HCT116 (cell line): ENCODE data around the gene DZIP1L. TPM values are rescaled to one million over a fixed set of nuclear protein-coding genes. Genes with fewer than 3 reads are reported as not detected.
"Not testable (repeated sequence)": the region's sequence is repeated elsewhere in the genome, so short reads cannot be mapped to it uniquely, and the experiment has no call there.

ENCODE experiments used
- ATAC-seq: fragments of 200-7000 bp; cut with Tn5 transposase; 2 replicates; pipeline ENCODE4 v1.9.1; 2020; ENCODE audit warnings: mild to moderate bottlenecking, moderate library complexity
- BruUV-seq: library from RNA; stranded (reverse); fragments of 400-500 nt; replicated peaks from 2 replicates; lab custom pipeline; 2021; lab: Mats Ljungman, UMichigan
- CTCF ChIA-PET: fragments of 300-600 bp; sonication (Branson Sonifier 250); formaldehyde crosslinking; loops from one replicate; lab custom pipeline; 2021; ENCODE audit warnings: antibody characterized with exemption; lab: Charles Lee
- POLR2A ChIA-PET: fragments of 300-600, 350-600 bp; sonication (Branson Sonifier 250); formaldehyde crosslinking; loops from one replicate; lab custom pipeline; 2021; ENCODE audit warnings: antibody characterized with exemption; lab: Charles Lee
- RAD21 ChIA-PET, 2 experiments: fragments of 300-600 bp; sonication (Branson Sonifier 250); formaldehyde crosslinking; loops; one replicate each; lab custom pipeline; 2023; ENCODE audit warnings: low total read pairs in 2 of 2; ENCODE audit not compliant: uncharacterized antibody in 2 of 2, unreplicated experiment in 2 of 2, low non-redundant PET in 1 of 2; lab: Charles Lee
- DNase-seq: peaks from one replicate; pipeline ENCODE4 v3.0.0-alpha.2; 2010; ENCODE audit warnings: low read depth, low spot score
- H2AFZ ChIP-seq: fragments of 200-600 bp; shearing (Covaris generic), sonication (generic); 2 replicates; pipeline ENCODE4 v1.6.1; 2017; ENCODE audit warnings: low read depth, mixed run types, mixed read lengths, antibody characterized with exemption, low read length; ENCODE audit not compliant: poor library complexity, severe bottlenecking
- H3K27ac ChIP-seq: 2 replicates; pipeline ENCODE4 v1.5.1; 2012; ENCODE audit warnings: low read depth, low read length
- H3K27me3 ChIP-seq: fragments of 200-600 bp; sonication (generic); 2 replicates; pipeline ENCODE4 v1.6.1; 2016; ENCODE audit warnings: mixed run types, low read length, mixed read lengths; ENCODE audit not compliant: insufficient read depth
- H3K36me3 ChIP-seq, 2 experiments: fragments of 200-500 bp in 1 of 2; fragments of 200-600 bp in 1 of 2; sonication (Bioruptor generic) in 1 of 2; sonication (generic) in 1 of 2; 2 replicates each; pipeline versions ENCODE4 v1.5.1 to v1.6.1; 2014 to 2016; ENCODE audit warnings: low read length in 2 of 2, inconsistent platforms in 1 of 2, mixed read lengths in 1 of 2, mixed run types in 1 of 2; ENCODE audit not compliant: insufficient read depth in 2 of 2, control insufficient read depth in 1 of 2
- H3K4me1 ChIP-seq, 2 experiments: fragments of 200-600 bp in 1 of 2; sonication (generic) in 1 of 2; 2 replicates each; pipeline versions ENCODE4 v1.5.1 to v1.6.1; 2012 to 2017; ENCODE audit warnings: low read length in 2 of 2, inconsistent platforms in 1 of 2, mild to moderate bottlenecking in 1 of 2, mixed read lengths in 1 of 2, mixed run types in 1 of 2, moderate library complexity in 1 of 2; ENCODE audit not compliant: insufficient read depth in 2 of 2, control insufficient read depth in 1 of 2
- H3K4me2 ChIP-seq: fragments of 200-600 bp; sonication (generic); 2 replicates; pipeline ENCODE4 v1.6.1; 2017; ENCODE audit warnings: mixed run types, low read length, mixed read lengths
- H3K4me3 ChIP-seq, 2 experiments: fragments of 200-600 bp in 1 of 2; sonication (generic) in 1 of 2; replicated peaks in 1 of 2; 2 replicates each; pipeline ENCODE4 v1.5.1; 2011 to 2016; ENCODE audit warnings: low read length in 2 of 2, control low read depth in 1 of 2, low read depth in 1 of 2, mild to moderate bottlenecking in 1 of 2, mixed read lengths in 1 of 2, mixed run types in 1 of 2
- H3K79me2 ChIP-seq: fragments of 200-600 bp; sonication (generic); 2 replicates; pipeline ENCODE4 v1.6.1; 2017; ENCODE audit warnings: mild to moderate bottlenecking, mixed run types, low read length, moderate library complexity, mixed read lengths; ENCODE audit not compliant: insufficient read depth
- H3K9ac ChIP-seq: fragments of 200-600 bp; sonication (generic); 2 replicates; pipeline ENCODE4 v1.6.1; 2016; ENCODE audit warnings: low read length, mixed read lengths
- H3K9me2 ChIP-seq: fragments of 200-600 bp; sonication (generic), shearing (Covaris generic); 2 replicates; pipeline ENCODE4 v1.6.1; 2017; ENCODE audit warnings: mixed run types, mild to moderate bottlenecking, moderate library complexity; ENCODE audit not compliant: insufficient read depth
- H3K9me3 ChIP-seq, 2 experiments: fragments of 200-500 bp in 1 of 2; fragments of 200-600 bp in 1 of 2; sonication (Bioruptor generic) in 1 of 2; sonication (generic) in 1 of 2; 2 replicates each; pipeline ENCODE4 v1.6.1; 2014 to 2017; ENCODE audit warnings: low read length in 2 of 2, mixed read lengths in 2 of 2, inconsistent platforms in 1 of 2, low read depth in 1 of 2, mild to moderate bottlenecking in 1 of 2, mixed run types in 1 of 2, moderate library complexity in 1 of 2; ENCODE audit not compliant: control insufficient read depth in 1 of 2, insufficient read depth in 1 of 2
- H4K20me1 ChIP-seq: fragments of 200-600 bp; sonication (generic), shearing (Covaris generic); 2 replicates; pipeline ENCODE4 v1.6.1; 2017; ENCODE audit warnings: mixed run types, mild to moderate bottlenecking, moderate library complexity; ENCODE audit not compliant: insufficient read depth
- CBX3 ChIP-seq: IDR thresholded peaks from 2 replicates; pipeline ENCODE4 v1.6.1; 2012; ENCODE audit warnings: low read depth
- EGR1 ChIP-seq: IDR thresholded peaks from 2 replicates; pipeline ENCODE4 v1.6.1; 2012; ENCODE audit warnings: low read depth
- EZH2 ChIP-seq: fragments of 200-600 bp; sonication (generic); IDR thresholded peaks from 2 replicates; pipeline ENCODE4 v1.6.1; 2017; ENCODE audit warnings: antibody characterized with exemption, mixed run types
- EZH2phosphoT487 ChIP-seq: fragments of 200-600 bp; IDR thresholded peaks from 2 replicates; pipeline ENCODE4 v1.6.1; 2018; ENCODE audit warnings: antibody characterized with exemption, borderline replicate concordance
- POLR2AphosphoS5 ChIP-seq: IDR thresholded peaks from 2 replicates; pipeline ENCODE4 v1.6.1; 2011; ENCODE audit warnings: mild to moderate bottlenecking, low read depth, low read length, moderate library complexity
- RAD21 ChIP-seq: IDR thresholded peaks from 2 replicates; pipeline ENCODE4 v1.6.1; 2012; ENCODE audit warnings: low read depth, mild to moderate bottlenecking
- SIN3A ChIP-seq: IDR thresholded peaks from 2 replicates; pipeline ENCODE4 v1.6.1; 2012; ENCODE audit warnings: low read depth
- SP1 ChIP-seq: IDR thresholded peaks from 2 replicates; pipeline ENCODE4 v1.6.1; 2012; ENCODE audit warnings: low read depth
- ZNF274 ChIP-seq: fragments of 200-500 bp; sonication (Bioruptor generic); IDR thresholded peaks from 2 replicates; pipeline ENCODE4 v1.6.1; 2014; ENCODE audit warnings: mild to moderate bottlenecking, low read depth, low read length, inconsistent platforms
- intact Hi-C: fragments of 100-400 bp; cut with micrococcal nuclease; formaldehyde crosslinking; loops from 2 replicates; pipeline ENCODE4 v1.10.0; 2022
- total RNA-seq: library from RNA; stranded (reverse); gene quantifications from one replicate; pipeline ENCODE4 v1.2.1, GENCODE V29; 2021; ENCODE audit not compliant: unreplicated experiment
- TF ChIP-seq, protein P1 (sequence below): IDR thresholded peaks from 2 replicates; pipeline ENCODE4 v1.6.1; 2012
- TF ChIP-seq, protein P2 (sequence below), 3 experiments: fragments of 200-600 bp in 1 of 3; sonication (generic) in 1 of 3; IDR thresholded peaks in 2 of 3; conservative IDR thresholded peaks in 1 of 3; 2 replicates each; pipeline ENCODE4 v1.5.1; 2012 to 2017; ENCODE audit warnings: low read depth in 2 of 3, low read length in 2 of 3, antibody characterized with exemption in 1 of 3, borderline replicate concordance in 1 of 3, control low read depth in 1 of 3, mild to moderate bottlenecking in 1 of 3, mixed read lengths in 1 of 3, mixed run types in 1 of 3, moderate library complexity in 1 of 3; ENCODE audit not compliant: insufficient read depth in 1 of 3

The DZIP1L gene
- total RNA-seq, 1 experiment from 2014 or later: 9.6 TPM

DNA sequence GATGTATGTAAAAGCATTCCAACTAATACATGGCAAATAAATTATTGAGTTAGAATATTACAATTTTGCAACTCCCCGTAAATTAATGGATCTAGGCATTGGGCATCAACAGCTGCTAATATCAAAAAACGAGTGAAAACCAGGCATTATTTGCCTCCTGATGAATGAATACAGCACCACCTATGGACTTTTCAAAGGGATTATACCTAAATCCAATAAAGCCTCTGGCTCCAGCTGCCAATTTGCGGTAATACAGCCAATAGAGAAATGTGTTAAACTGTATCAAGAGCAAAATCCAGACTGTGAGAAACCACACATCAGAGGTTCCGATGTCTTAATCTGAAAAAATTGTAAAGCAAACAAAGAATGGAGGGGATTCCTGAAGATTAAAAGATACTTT, 33.1 kb upstream of the DZIP1L start:
- no peak overlapping the region for H3K4me2 ChIP-seq
- BruUV-seq: no TSS peak

DNA sequence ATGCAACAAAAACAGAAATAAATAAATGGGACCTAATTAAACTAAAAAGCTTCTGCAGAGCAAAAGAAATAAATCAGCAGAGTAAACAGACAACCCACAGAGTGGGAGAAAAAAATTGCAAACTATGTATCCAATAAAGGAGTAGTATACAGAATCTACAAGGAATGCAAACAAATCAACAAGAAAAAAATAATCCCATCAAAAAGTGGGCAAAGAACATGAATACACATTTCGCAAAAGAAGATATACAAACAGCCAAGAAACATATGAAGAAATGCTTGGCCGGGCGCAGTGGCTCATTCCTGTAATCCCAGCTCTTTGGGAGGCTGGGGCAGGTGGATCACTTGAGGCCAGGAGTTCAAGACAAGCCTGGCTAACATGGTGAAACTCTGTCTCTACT, 26.8 kb upstream of the DZIP1L start:
- ATAC-seq, POLR2A ChIA-PET, H3K4me3 ChIP-seq: not testable (repeated sequence)

More for the DNA sequence above, 33.1 kb upstream of the DZIP1L start:
- Histone ChIP-seq H3K4me3 (no peak overlapping the region), H4K20me1 (no peaks in the 10 kb centered on the region), H3K36me3 (no peaks in the 10 kb centered on the region), H3K79me2 (no peaks in the 10 kb centered on the region), H2AFZ (no peak overlapping the region), H3K9me2 (no peaks in the 10 kb centered on the region), H3K9me3 (no peaks in the 10 kb centered on the region), H3K9ac (no peak overlapping the region), H3K27ac (no peak overlapping the region), H3K27me3 (no peaks in the 10 kb centered on the region), H3K4me1 (no peaks in the 10 kb centered on the region)
- intact Hi-C loops: no loop called here
- ChIA-PET POLR2A (no interaction called here), RAD21 (no interaction called here), CTCF (interaction anchor here (1.0 kb wide), 1 partner anchor 51 kb away, joined by 3 read pairs; no protein-coding TSS in a partner anchor)
- ATAC-seq: no peak
- no peak for DNase-seq
- TF ChIP-seq RAD21: peak; percentile 38; the same call in 1 of the 2 replicates
- no peak for TF ChIP-seq SP1
- no peak for TF ChIP-seq CBX3
- TF ChIP-seq, protein P1, sequence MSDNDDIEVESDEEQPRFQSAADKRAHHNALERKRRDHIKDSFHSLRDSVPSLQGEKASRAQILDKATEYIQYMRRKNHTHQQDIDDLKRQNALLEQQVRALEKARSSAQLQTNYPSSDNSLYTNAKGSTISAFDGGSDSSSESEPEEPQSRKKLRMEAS: no peak
- no peak for TF ChIP-seq POLR2AphosphoS5
- TF ChIP-seq ZNF274: no peak
- TF ChIP-seq EZH2: no peak
- no peak for TF ChIP-seq EGR1
- no peak for TF ChIP-seq SIN3A
- no peak for TF ChIP-seq EZH2phosphoT487
- TF ChIP-seq, protein P2, sequence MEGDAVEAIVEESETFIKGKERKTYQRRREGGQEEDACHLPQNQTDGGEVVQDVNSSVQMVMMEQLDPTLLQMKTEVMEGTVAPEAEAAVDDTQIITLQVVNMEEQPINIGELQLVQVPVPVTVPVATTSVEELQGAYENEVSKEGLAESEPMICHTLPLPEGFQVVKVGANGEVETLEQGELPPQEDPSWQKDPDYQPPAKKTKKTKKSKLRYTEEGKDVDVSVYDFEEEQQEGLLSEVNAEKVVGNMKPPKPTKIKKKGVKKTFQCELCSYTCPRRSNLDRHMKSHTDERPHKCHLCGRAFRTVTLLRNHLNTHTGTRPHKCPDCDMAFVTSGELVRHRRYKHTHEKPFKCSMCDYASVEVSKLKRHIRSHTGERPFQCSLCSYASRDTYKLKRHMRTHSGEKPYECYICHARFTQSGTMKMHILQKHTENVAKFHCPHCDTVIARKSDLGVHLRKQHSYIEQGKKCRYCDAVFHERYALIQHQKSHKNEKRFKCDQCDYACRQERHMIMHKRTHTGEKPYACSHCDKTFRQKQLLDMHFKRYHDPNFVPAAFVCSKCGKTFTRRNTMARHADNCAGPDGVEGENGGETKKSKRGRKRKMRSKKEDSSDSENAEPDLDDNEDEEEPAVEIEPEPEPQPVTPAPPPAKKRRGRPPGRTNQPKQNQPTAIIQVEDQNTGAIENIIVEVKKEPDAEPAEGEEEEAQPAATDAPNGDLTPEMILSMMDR (IDR thresholded peaks at IDR 0.05 in 2 of 3, conservative IDR thresholded peaks at IDR 0.05 in 1 of 3; ENCODE audit: borderline replicate concordance in 1 of 3, insufficient read depth in 1 of 3, low read depth in 2 of 3, low read length in 2 of 3): 0 out of 6 replicates have a peak, but pooled peaks of 1 of the 3 experiments have one; percentile 15

More for the DNA sequence above, 26.8 kb upstream of the DZIP1L start:
- H3K9me2 ChIP-seq, H3K9ac ChIP-seq, H3K4me2 ChIP-seq, H3K27me3 ChIP-seq, H3K79me2 ChIP-seq, CTCF ChIA-PET, H3K36me3 ChIP-seq, H3K9me3 ChIP-seq, intact Hi-C loops, H3K27ac ChIP-seq, H2AFZ ChIP-seq, RAD21 ChIA-PET, DNase-seq, BruUV-seq, H4K20me1 ChIP-seq, H3K4me1 ChIP-seq: not testable (repeated sequence)
